CD14-positive monocyte (primary cell): ENCODE data around the gene STRBP. TPM values are rescaled to one million over a fixed set of nuclear protein-coding genes. Genes with fewer than 3 reads are reported as not detected.
A peak's percentile ranks its signal among the peaks of the same experiment; 100 is the strongest.

ENCODE experiments used
- DNase-seq, 3 donors: peaks; one replicate each; pipeline ENCODE4 v3.0.0-alpha.2; 2011 to 2022
- H2AFZ ChIP-seq: 2 replicates; pipeline ENCODE4 v1.6.0; 2012; ENCODE audit warnings: mild to moderate bottlenecking, low read depth, low read length, inconsistent platforms; ENCODE audit not compliant: insufficient read depth, poor library complexity, severe bottlenecking
- H3K27ac ChIP-seq, 2 donors: 1 replicate in 1 of 2; 2 replicates in 1 of 2; pipeline ENCODE4 v1.5.1; 2012 to 2013; ENCODE audit warnings: low read length in 2 of 2, control low read depth in 1 of 2, inconsistent platforms in 1 of 2, low read depth in 1 of 2, mild to moderate bottlenecking in 1 of 2
- H3K27me3 ChIP-seq, 2 donors: one replicate each; pipeline versions ENCODE4 v1.6.0 to v1.6.1; 2011 to 2013; ENCODE audit warnings: low read length in 2 of 2; ENCODE audit not compliant: control insufficient read depth in 2 of 2, insufficient read depth in 2 of 2
- H3K36me3 ChIP-seq, 2 donors: replicated peaks in 1 of 2; 1 replicate in 1 of 2; 2 replicates in 1 of 2; pipeline versions ENCODE4 v1.5.1 to v1.6.1; 2012 to 2013; ENCODE audit warnings: low read length in 2 of 2, control low read depth in 1 of 2, inconsistent platforms in 1 of 2, mild to moderate bottlenecking in 1 of 2; ENCODE audit not compliant: insufficient read depth in 2 of 2, control insufficient read depth in 1 of 2
- H3K4me1 ChIP-seq, 2 donors: 1 replicate in 1 of 2; 2 replicates in 1 of 2; pipeline versions ENCODE4 v1.5.1 to v1.6.1; 2012 to 2013; ENCODE audit warnings: low read length in 2 of 2, control low read depth in 1 of 2, inconsistent platforms in 1 of 2, mild to moderate bottlenecking in 1 of 2, moderate library complexity in 1 of 2; ENCODE audit not compliant: insufficient read depth in 2 of 2, control insufficient read depth in 1 of 2
- H3K4me2 ChIP-seq: replicated peaks from 2 replicates; pipeline ENCODE3; 2012; ENCODE audit warnings: low read length, moderate library complexity, mild to moderate bottlenecking; ENCODE audit not compliant: poor library complexity, severe bottlenecking; ENCODE audit errors: extremely low read depth
- H3K4me3 ChIP-seq, 3 experiments: fragments of 200-600 bp in 1 of 3; sonication (generic) in 1 of 3; replicated peaks in 1 of 3; 1 replicate in 2 of 3; 2 replicates in 1 of 3; pipeline ENCODE4 v1.5.1; 2011 to 2013; ENCODE audit warnings: low read length in 3 of 3, mild to moderate bottlenecking in 3 of 3, control low read depth in 2 of 3, low read depth in 2 of 3, inconsistent platforms in 1 of 3, moderate library complexity in 1 of 3
- H3K79me2 ChIP-seq: 2 replicates; pipeline ENCODE4 v1.6.0; 2012; ENCODE audit warnings: mild to moderate bottlenecking, control low read depth, inconsistent platforms, low read length, moderate library complexity; ENCODE audit not compliant: insufficient read depth
- H3K9ac ChIP-seq: 2 replicates; pipeline ENCODE4 v1.6.0; 2017; ENCODE audit warnings: low read length, mild to moderate bottlenecking; ENCODE audit not compliant: insufficient read depth, poor library complexity, severe bottlenecking
- H3K9me3 ChIP-seq, 2 donors: replicated peaks in 1 of 2; 1 replicate in 1 of 2; 2 replicates in 1 of 2; pipeline versions ENCODE4 v1.5.1 to v1.6.1; 2012 to 2013; ENCODE audit warnings: low read length in 2 of 2, control low read depth in 1 of 2; ENCODE audit not compliant: control insufficient read depth in 1 of 2, insufficient read depth in 1 of 2
- H4K20me1 ChIP-seq: 2 replicates; pipeline ENCODE4 v1.6.0; 2012; ENCODE audit warnings: mild to moderate bottlenecking, low read length, control low read depth, moderate library complexity; ENCODE audit not compliant: insufficient read depth
- H3K27ac Mint-ChIP-seq, 7 donors: one replicate each; pipeline ENCODE4 v1.8.0; 2020; ENCODE audit warnings: mild to moderate bottlenecking in 7 of 7, mixed read lengths in 7 of 7, moderate library complexity in 6 of 7, inconsistent platforms in 2 of 7
- H3K27me3 Mint-ChIP-seq, 3 donors: one replicate each; pipeline ENCODE4 v1.8.0; 2021 to 2022; ENCODE audit warnings: low read depth in 3 of 3, mild to moderate bottlenecking in 3 of 3, mixed read lengths in 3 of 3, moderate library complexity in 3 of 3, inconsistent platforms in 1 of 3
- H3K36me3 Mint-ChIP-seq, 2 donors: one replicate each; pipeline ENCODE4 v1.8.0; 2020; ENCODE audit warnings: mixed read lengths in 2 of 2, inconsistent platforms in 1 of 2, mild to moderate bottlenecking in 1 of 2
- H3K4me1 Mint-ChIP-seq: one replicate; pipeline ENCODE4 v1.8.0; 2020; ENCODE audit warnings: mild to moderate bottlenecking, mixed read lengths
- H3K4me3 Mint-ChIP-seq, 2 donors: one replicate each; pipeline ENCODE4 v1.8.0; 2020; ENCODE audit warnings: mild to moderate bottlenecking in 2 of 2, mixed read lengths in 2 of 2, moderate library complexity in 1 of 2
- H3K9me3 Mint-ChIP-seq, 7 donors: one replicate each; pipeline ENCODE4 v1.8.0; 2020 to 2022; ENCODE audit warnings: mixed read lengths in 7 of 7, mild to moderate bottlenecking in 6 of 7, moderate library complexity in 6 of 7, inconsistent platforms in 2 of 7
- WGBS: methylation state at CpG from one replicate; pipeline ENCODE4 v1.1.5; 2013; ENCODE audit warnings: missing lambda C conversion rate; ENCODE audit not compliant: insufficient coverage; 5-methylcytosine and 5-hydroxymethylcytosine counted together
- intact Hi-C, 2 donors: fragments of 100-400 bp; cut with micrococcal nuclease; formaldehyde crosslinking; loops; one replicate each; pipeline versions ENCODE4 v1.15.0 to v1.15.1; 2023
- polyA plus RNA-seq, 3 donors: library from polyadenylated mRNA; depleted of rRNA in 1 of 3; unstranded in 2 of 3; stranded (reverse) in 1 of 3; fragments of 300-500 nt in 2 of 3; fragments of >200 nt in 1 of 3; fragmentation: Illumina TruSeq in 2 of 3; gene quantifications; 1 replicate in 2 of 3; 2 replicates in 1 of 3; pipeline ENCODE4 v1.2.3, GENCODE V29; 2012 to 2021
- TF ChIP-seq, protein P1 (sequence below): fragments of 200-600 bp; IDR thresholded peaks from one replicate; pipeline ENCODE4 v1.8.0; 2022; ENCODE audit warnings: antibody characterized with exemption, mild to moderate bottlenecking

Gene STRBP
- polyA plus RNA-seq, 3 donors = 0.97 to 1.9 (median 1.9) TPM

DNA sequence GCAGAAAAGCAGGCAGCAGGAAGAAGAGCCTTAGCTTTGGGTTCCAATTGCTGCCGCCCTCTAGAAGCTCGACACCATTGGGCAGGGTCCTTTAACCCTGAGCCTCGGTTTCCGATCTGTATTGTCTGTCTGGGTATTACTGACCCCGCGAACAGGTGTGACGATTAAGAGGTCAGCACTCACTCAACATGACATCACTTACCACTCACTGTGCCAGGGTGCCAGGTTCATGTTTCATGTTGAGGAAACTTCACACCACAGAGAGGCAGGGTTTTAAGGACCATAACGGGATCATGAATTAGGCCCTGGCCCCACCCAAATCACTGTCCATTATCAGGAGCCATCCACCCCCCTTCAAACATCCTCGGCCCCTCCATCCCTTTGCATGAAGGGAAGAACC lies 159.4 kb downstream of the STRBP start:
- Histone ChIP-seq H3K79me2 (no peaks in the 10 kb centered on the region), H3K36me3 (peaks cover 44 to 63% of the 10 kb centered on the region in 2 donors), H2AFZ (no peak overlapping the region), H3K9ac (no peak overlapping the region), H3K4me2 (no peak overlapping the region), H3K4me1 (no peaks in the 10 kb centered on the region), H3K9me3 (no peaks in the 10 kb centered on the region), H4K20me1 (no peaks in the 10 kb centered on the region), H3K27me3 (no peaks in the 10 kb centered on the region), H3K4me3 (no peak overlapping the region), H3K27ac (no peak overlapping the region)
- peaks cover 49 to 50% of the 10 kb centered on the region in 2 donors for H3K36me3 Mint-ChIP-seq
- peaks cover 6% of the 10 kb centered on the region for H3K4me1 Mint-ChIP-seq
- H3K27me3 Mint-ChIP-seq = peaks cover 0 to 2% (median 0%) of the 10 kb centered on the region in 3 donors
- no peak overlapping the region for H3K27ac Mint-ChIP-seq
- TF ChIP-seq, protein P1, sequence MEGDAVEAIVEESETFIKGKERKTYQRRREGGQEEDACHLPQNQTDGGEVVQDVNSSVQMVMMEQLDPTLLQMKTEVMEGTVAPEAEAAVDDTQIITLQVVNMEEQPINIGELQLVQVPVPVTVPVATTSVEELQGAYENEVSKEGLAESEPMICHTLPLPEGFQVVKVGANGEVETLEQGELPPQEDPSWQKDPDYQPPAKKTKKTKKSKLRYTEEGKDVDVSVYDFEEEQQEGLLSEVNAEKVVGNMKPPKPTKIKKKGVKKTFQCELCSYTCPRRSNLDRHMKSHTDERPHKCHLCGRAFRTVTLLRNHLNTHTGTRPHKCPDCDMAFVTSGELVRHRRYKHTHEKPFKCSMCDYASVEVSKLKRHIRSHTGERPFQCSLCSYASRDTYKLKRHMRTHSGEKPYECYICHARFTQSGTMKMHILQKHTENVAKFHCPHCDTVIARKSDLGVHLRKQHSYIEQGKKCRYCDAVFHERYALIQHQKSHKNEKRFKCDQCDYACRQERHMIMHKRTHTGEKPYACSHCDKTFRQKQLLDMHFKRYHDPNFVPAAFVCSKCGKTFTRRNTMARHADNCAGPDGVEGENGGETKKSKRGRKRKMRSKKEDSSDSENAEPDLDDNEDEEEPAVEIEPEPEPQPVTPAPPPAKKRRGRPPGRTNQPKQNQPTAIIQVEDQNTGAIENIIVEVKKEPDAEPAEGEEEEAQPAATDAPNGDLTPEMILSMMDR = no peak
- no peak for DNase-seq
- WGBS = 97% methylated on average over 7 of the region's 9 CpGs
- H3K9me3 Mint-ChIP-seq = no peaks in the 10 kb centered on the region
- intact Hi-C loops = no loop called here
- H3K4me3 Mint-ChIP-seq = no peak overlapping the region

- H3K27ac ChIP-seq = no peak overlapping the region
- intact Hi-C loops = no loop called here
- H3K27ac Mint-ChIP-seq = peak overlapping the region in 2 of 7 donors; percentile 43 to 59
Measured at GRCh38 chr9:123107639-123108285, 160.6 kb downstream of the STRBP start.

More at GRCh38 chr9:123107639-123108285, 160.6 kb downstream of the STRBP start:
- Histone ChIP-seq H3K79me2 (no peaks in the 10 kb centered on the region), H4K20me1 (no peaks in the 10 kb centered on the region), H3K27me3 (no peaks in the 10 kb centered on the region), H2AFZ (no peak overlapping the region), H3K36me3 (peaks cover 53 to 70% of the 10 kb centered on the region in 2 donors), H3K9me3 (no peaks in the 10 kb centered on the region), H3K4me3 (no peak overlapping the region), H3K9ac (no peak overlapping the region), H3K4me2 (no peak overlapping the region), H3K4me1 (no peaks in the 10 kb centered on the region)
- 56% methylated on average over 3 of the region's 11 CpGs for WGBS
- Mint-ChIP-seq H3K9me3 (no peaks in the 10 kb centered on the region), H3K4me1 (peaks cover 6% of the 10 kb centered on the region), H3K27me3 (peaks cover 0 to 2% (median 0%) of the 10 kb centered on the region in 3 donors), H3K36me3 (peaks cover 60% of the 10 kb centered on the region in 2 donors), H3K4me3 (no peak overlapping the region)
- TF ChIP-seq, protein P1 = no peak
- no peak for DNase-seq
